Epithelial cell of esophagus (primary cell): ENCODE results near the gene SETBP1.

ENCODE experiments used
- DNase-seq: peaks from one replicate; pipeline ENCODE4 v3.0.0; 2010; ENCODE audit warnings: low read depth
- H3K4me3 ChIP-seq: 2 replicates; pipeline ENCODE4 v1.5.1; 2011; ENCODE audit warnings: mild to moderate bottlenecking, low read length, control low read depth
- TF ChIP-seq, protein P1 (sequence below): IDR thresholded peaks from 2 replicates; pipeline ENCODE4 v1.5.1; 2011; ENCODE audit warnings: low read depth, mild to moderate bottlenecking, low read length, control low read depth, inconsistent platforms; ENCODE audit not compliant: insufficient read depth; ENCODE audit errors: missing control alignments

Gene SETBP1

DNA sequence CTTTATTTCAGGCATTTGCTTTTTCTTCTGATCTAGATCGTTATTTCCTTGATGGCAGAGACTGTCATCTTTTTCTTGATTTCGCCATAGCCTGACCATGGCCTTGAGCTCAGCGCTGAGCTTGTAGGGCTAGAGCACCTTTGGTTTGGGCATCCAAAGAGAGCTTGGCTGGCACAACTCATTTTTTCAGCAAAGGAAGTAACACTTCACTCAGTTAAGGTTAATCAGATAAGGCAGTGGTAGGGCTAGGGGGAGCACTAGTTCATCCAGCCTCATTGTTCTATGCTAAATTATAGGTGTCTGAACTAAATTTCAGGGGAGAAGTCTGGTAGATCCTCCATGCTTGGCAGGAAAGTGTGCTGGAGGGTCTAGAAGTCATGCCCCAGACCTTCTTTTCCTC, 125.0 kb downstream of the SETBP1 start:
- H3K4me3 ChIP-seq, result no peak overlapping the region
- no peak for DNase-seq

DNA sequence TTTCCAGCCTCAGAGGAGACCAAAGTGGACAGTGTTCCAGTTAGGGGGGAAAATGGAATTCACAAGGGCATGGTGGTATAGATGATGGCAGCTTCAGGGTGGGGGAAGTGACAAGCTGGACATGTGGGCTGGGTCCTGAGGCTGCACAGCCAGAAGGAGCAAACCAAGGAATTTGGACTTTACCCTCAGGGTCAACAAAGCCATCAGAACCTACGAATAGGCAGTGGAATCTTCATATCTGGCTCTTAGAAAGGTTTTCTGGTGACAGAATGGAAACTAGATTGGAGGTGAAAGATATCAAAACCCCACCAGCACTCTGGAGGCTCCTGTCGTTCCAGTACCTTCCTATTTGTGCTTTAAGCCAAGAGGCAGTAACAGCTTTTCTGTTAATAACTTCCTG, 127.1 kb downstream of the SETBP1 start:
- no peak overlapping the region for H3K4me3 ChIP-seq
- DNase-seq, result no peak
- TF ChIP-seq, protein P1, sequence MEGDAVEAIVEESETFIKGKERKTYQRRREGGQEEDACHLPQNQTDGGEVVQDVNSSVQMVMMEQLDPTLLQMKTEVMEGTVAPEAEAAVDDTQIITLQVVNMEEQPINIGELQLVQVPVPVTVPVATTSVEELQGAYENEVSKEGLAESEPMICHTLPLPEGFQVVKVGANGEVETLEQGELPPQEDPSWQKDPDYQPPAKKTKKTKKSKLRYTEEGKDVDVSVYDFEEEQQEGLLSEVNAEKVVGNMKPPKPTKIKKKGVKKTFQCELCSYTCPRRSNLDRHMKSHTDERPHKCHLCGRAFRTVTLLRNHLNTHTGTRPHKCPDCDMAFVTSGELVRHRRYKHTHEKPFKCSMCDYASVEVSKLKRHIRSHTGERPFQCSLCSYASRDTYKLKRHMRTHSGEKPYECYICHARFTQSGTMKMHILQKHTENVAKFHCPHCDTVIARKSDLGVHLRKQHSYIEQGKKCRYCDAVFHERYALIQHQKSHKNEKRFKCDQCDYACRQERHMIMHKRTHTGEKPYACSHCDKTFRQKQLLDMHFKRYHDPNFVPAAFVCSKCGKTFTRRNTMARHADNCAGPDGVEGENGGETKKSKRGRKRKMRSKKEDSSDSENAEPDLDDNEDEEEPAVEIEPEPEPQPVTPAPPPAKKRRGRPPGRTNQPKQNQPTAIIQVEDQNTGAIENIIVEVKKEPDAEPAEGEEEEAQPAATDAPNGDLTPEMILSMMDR, result no peak

More for the DNA sequence above, 125.0 kb downstream of the SETBP1 start:
- TF ChIP-seq, protein P1, result no peak

DNA sequence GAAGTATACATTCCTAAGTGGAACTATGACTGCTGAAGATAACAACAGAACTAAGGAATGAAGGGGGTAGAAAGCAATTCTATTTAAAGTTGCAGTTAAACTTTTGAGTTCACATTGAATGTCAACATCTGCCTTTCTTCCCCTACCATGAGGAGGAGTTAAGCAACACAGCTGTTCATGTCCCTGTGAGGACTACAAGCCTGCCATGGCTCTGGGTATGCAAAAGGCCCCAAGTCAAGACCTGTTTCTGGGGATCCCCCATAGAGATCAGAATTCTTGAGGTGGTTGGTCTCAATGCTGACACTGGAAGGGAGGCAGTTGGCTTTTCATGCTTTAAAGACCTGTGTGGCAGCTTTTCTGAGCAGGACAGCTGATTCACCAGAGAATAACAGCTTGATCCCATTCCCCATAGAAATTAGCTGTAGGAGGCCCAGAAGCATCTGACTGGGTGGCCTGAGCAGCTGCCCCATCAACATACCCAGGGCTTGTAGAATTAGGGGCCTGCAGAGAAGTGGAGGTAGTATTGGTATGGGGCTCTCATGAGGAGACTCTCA, 131.0 kb downstream of the SETBP1 start:
- H3K4me3 ChIP-seq, result no peak overlapping the region
- no peak for DNase-seq
- TF ChIP-seq, protein P1, result no peak

DNA sequence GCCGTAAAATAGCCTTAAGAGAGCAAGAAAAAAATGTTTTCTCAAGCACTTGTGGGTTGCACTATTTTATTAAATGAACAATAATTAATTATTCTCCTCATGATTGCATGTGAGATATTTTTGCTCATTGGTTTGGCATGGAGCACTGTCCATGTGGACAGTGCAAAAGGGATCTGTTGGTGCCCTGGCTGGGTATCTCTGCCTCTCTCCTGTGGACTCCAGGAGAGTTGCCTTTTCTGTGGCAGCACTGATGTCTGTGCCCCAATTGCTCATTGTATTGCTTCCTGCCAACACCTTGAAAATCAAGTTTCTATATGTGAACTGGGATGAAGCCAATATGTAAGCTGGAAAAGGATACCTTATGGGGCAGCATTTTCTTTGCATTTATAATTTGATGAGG, 131.7 kb downstream of the SETBP1 start:
- TF ChIP-seq, protein P1, result no peak
- DNase-seq, result no peak
- H3K4me3 ChIP-seq, result no peak overlapping the region

DNA sequence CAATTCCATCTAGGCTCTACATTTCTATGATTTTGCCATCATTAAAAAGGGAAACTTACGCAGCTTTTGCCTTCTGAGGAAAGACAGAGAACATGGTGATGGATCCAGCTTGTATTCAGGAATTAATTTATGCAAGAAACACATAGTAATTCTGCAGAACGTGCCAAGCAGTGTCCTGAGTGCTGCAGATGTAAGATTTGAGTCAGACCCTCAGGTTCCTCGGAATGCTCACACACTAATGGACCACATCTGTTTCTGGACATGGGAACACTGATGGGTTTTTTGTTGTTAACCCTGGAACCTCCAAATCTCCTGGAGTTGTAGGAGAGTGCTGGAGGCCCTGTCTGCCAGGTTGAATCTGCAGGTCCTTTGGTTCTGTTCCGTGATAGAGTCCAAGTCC, 132.9 kb downstream of the SETBP1 start:
- TF ChIP-seq, protein P1, result no peak
- no peak for DNase-seq
- no peak overlapping the region for H3K4me3 ChIP-seq

DNA sequence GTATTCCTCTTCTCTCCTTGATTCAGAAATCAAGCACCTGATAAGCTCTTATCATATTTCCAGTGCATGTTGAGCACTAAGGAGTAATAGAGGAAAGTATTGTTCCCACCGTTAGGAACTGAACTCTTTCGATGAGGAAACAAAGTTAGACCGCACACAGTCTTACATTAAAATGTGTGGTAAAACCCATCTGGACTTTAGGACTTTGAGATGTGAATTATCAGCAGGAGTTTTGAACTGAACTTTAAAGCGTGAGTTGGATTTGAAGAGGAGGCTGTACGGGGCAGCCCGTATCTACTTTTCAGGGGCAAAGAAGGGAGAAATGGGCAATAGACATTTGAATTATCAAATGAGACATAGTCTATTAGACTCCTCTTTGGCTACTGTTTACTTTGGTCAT, 134.4 kb downstream of the SETBP1 start:
- no peak for DNase-seq
- TF ChIP-seq, protein P1, result no peak
- no peak overlapping the region for H3K4me3 ChIP-seq

DNA sequence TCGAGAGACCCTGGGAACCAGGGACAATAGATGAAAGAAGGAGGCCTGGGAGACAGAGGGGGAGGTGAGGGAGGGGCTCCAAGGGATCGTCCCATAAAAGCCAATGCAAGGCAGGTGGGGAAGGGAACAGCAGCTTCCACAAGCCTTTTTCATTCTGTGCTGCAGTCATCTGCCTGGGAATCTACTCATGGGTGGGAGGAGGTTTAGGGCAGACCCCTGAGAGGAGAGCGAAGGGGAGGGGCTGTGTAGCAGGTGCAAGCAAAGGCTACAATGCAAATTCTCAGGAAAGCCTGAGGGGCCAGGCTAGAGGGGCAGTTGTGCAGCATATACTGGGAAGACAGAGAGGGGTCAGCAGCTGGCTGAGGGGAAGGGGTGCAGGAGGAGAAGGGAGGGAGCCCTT, 135.4 kb downstream of the SETBP1 start:
- TF ChIP-seq, protein P1, result no peak
- H3K4me3 ChIP-seq, result no peak overlapping the region
- no peak for DNase-seq
